H9 (cell line): ENCODE measurements around the gene ERVH48-1. TPM values are rescaled to one million over a fixed set of nuclear protein-coding genes. Genes with fewer than 3 reads are reported as not detected.
A peak's percentile ranks its signal among the peaks of the same experiment; 100 is the strongest.
"Not testable (repeated sequence)": the region's sequence is repeated elsewhere in the genome, so short reads cannot be mapped to it uniquely, and the experiment has no call there.

Experiments
- DNase-seq: peaks from one replicate; pipeline ENCODE4 v3.0.0-alpha.2; 2017
- H2AFZ ChIP-seq: one replicate; pipeline ENCODE4 v1.6.1; 2013; ENCODE audit warnings: mild to moderate bottlenecking, low read length, control low read depth, moderate library complexity
- H2AK5ac ChIP-seq: 2 replicates; pipeline ENCODE4 v1.6.1; 2013; ENCODE audit warnings: low read length, control low read depth, mixed read lengths; ENCODE audit not compliant: insufficient read length
- H2BK120ac ChIP-seq: one replicate; pipeline ENCODE4 v1.6.1; 2013; ENCODE audit warnings: low read depth, mild to moderate bottlenecking, low read length, control low read depth, inconsistent platforms; ENCODE audit not compliant: poor library complexity, severe bottlenecking
- H2BK12ac ChIP-seq: 2 replicates; pipeline ENCODE4 v1.6.1; 2013; ENCODE audit warnings: low read length, control low read depth, mixed read lengths, low read depth; ENCODE audit not compliant: insufficient read length
- H2BK15ac ChIP-seq: 2 replicates; pipeline ENCODE4 v1.6.1; 2013; ENCODE audit warnings: low read depth, low read length, control low read depth
- H2BK20ac ChIP-seq: one replicate; pipeline ENCODE4 v1.6.1; 2013; ENCODE audit warnings: low read depth, mild to moderate bottlenecking, low read length, control low read depth, inconsistent platforms; ENCODE audit not compliant: poor library complexity, severe bottlenecking
- H2BK5ac ChIP-seq: 2 replicates; pipeline ENCODE4 v1.6.1; 2013; ENCODE audit warnings: low read length, control low read depth, mixed read lengths; ENCODE audit not compliant: insufficient read length
- H3K14ac ChIP-seq: 2 replicates; pipeline ENCODE4 v1.6.1; 2013; ENCODE audit warnings: low read length, control low read depth; ENCODE audit not compliant: insufficient read depth
- H3K18ac ChIP-seq: 2 replicates; pipeline ENCODE4 v1.6.1; 2013; ENCODE audit warnings: low read depth, mild to moderate bottlenecking, mixed read lengths, low read length, control low read depth; ENCODE audit not compliant: insufficient read length
- H3K23ac ChIP-seq: 2 replicates; pipeline ENCODE4 v1.6.1; 2013; ENCODE audit warnings: low read length, control low read depth, mixed read lengths, low read depth; ENCODE audit not compliant: insufficient read length
- H3K23me2 ChIP-seq: 2 replicates; pipeline ENCODE4 v1.6.1; 2013; ENCODE audit warnings: low read depth, mild to moderate bottlenecking, mixed read lengths, low read length, control low read depth; ENCODE audit not compliant: insufficient read length, poor library complexity, severe bottlenecking
- H3K27ac ChIP-seq: 2 replicates; pipeline ENCODE4 v1.5.1; 2013; ENCODE audit warnings: low read length, control low read depth, mixed read lengths, low read depth; ENCODE audit not compliant: insufficient read length
- H3K27me3 ChIP-seq: 2 replicates; pipeline ENCODE4 v1.6.1; 2013; ENCODE audit warnings: low read length, control low read depth, inconsistent platforms; ENCODE audit not compliant: insufficient read depth
- H3K4ac ChIP-seq: 2 replicates; pipeline ENCODE4 v1.6.1; 2013; ENCODE audit warnings: low read depth, mild to moderate bottlenecking, control low read depth, inconsistent platforms, low read length, moderate library complexity
- H3K4me1 ChIP-seq: 2 replicates; pipeline ENCODE4 v1.6.1; 2013; ENCODE audit warnings: low read length, control low read depth, inconsistent platforms; ENCODE audit not compliant: insufficient read depth
- H3K4me2 ChIP-seq: 2 replicates; pipeline ENCODE4 v1.6.1; 2013; ENCODE audit warnings: low read length, control low read depth, mixed read lengths; ENCODE audit not compliant: insufficient read length, insufficient read depth
- H3K56ac ChIP-seq: 2 replicates; pipeline ENCODE4 v1.6.1; 2013; ENCODE audit warnings: low read depth, mild to moderate bottlenecking, mixed read lengths, low read length, control low read depth; ENCODE audit not compliant: insufficient read length
- H3K79me1 ChIP-seq: 2 replicates; pipeline ENCODE4 v1.6.1; 2013; ENCODE audit warnings: low read depth, mild to moderate bottlenecking, moderate library complexity, low read length, control low read depth, inconsistent platforms; ENCODE audit not compliant: insufficient read depth, poor library complexity, severe bottlenecking
- H3K79me2 ChIP-seq: 2 replicates; pipeline ENCODE4 v1.6.1; 2013; ENCODE audit warnings: low read length, control low read depth, inconsistent platforms; ENCODE audit not compliant: insufficient read depth
- H3K9ac ChIP-seq: 2 replicates; pipeline ENCODE4 v1.6.1; 2013; ENCODE audit warnings: low read length, control low read depth, mixed read lengths; ENCODE audit not compliant: insufficient read length; ENCODE audit errors: extremely low read depth
- H3K9me3 ChIP-seq: one replicate; pipeline ENCODE4 v1.6.1; 2013; ENCODE audit warnings: low read depth, low read length, inconsistent platforms; ENCODE audit not compliant: control insufficient read depth
- H3T11ph ChIP-seq: one replicate; pipeline ENCODE4 v1.6.1; 2013; ENCODE audit warnings: mild to moderate bottlenecking, low read length, control low read depth, inconsistent platforms
- H4K20me1 ChIP-seq: one replicate; pipeline ENCODE4 v1.6.1; 2013; ENCODE audit not compliant: control insufficient read depth, insufficient read length, insufficient read depth
- H4K5ac ChIP-seq: 2 replicates; pipeline ENCODE4 v1.6.1; 2013; ENCODE audit warnings: low read depth, mild to moderate bottlenecking, mixed read lengths, low read length, control low read depth; ENCODE audit not compliant: insufficient read length
- H4K8ac ChIP-seq: replicated peaks from 2 replicates; pipeline ENCODE4 v1.6.1; 2013; ENCODE audit warnings: low read length, control low read depth, mixed read lengths, low read depth; ENCODE audit not compliant: insufficient read length
- H4K91ac ChIP-seq: 2 replicates; pipeline ENCODE4 v1.6.1; 2013; ENCODE audit warnings: low read depth, mild to moderate bottlenecking, moderate library complexity, mixed read lengths, low read length, control low read depth; ENCODE audit not compliant: insufficient read length
- H3K27ac Mint-ChIP-seq, 3 experiments: 2 replicates in 2 of 3; 3 replicates in 1 of 3; pipeline ENCODE4 v1.8.0; 2020 to 2021; ENCODE audit warnings: mixed read lengths in 3 of 3, mild to moderate bottlenecking in 1 of 3, moderate library complexity in 1 of 3
- H3K27me3 Mint-ChIP-seq: 2 replicates; pipeline ENCODE4 v1.8.0; 2021; ENCODE audit warnings: low read depth, mild to moderate bottlenecking, moderate library complexity, mixed read lengths
- H3K36me3 Mint-ChIP-seq, 3 experiments: 2 replicates in 2 of 3; 3 replicates in 1 of 3; pipeline ENCODE4 v1.8.0; 2020 to 2021; ENCODE audit warnings: low read depth in 3 of 3, mixed read lengths in 3 of 3; ENCODE audit not compliant: insufficient read depth in 1 of 3
- H3K4me1 Mint-ChIP-seq, 2 experiments: 2 replicates each; pipeline ENCODE4 v1.8.0; 2020; ENCODE audit warnings: mixed read lengths in 2 of 2
- H3K4me3 Mint-ChIP-seq, 2 experiments: 2 replicates in 1 of 2; 3 replicates in 1 of 2; pipeline ENCODE4 v1.8.0; 2020 to 2021; ENCODE audit warnings: mild to moderate bottlenecking in 2 of 2, mixed read lengths in 2 of 2, moderate library complexity in 1 of 2
- H3K9me3 Mint-ChIP-seq, 2 experiments: 2 replicates in 1 of 2; 3 replicates in 1 of 2; pipeline ENCODE4 v1.8.0; 2020; ENCODE audit warnings: mild to moderate bottlenecking in 2 of 2, mixed read lengths in 2 of 2, moderate library complexity in 1 of 2
- CTCF ChIP-seq: fragments of 200-600 bp; sonication (generic); conservative IDR thresholded peaks from 3 replicates; pipeline ENCODE4 v1.8.0; 2021; ENCODE audit warnings: antibody characterized with exemption, mild to moderate bottlenecking
- WGBS: extraction: QIAGEN DNeasy Blood & Tissue Kit; methylation state at CpG from one replicate; pipeline ENCODE4 v1.1.7; 2013; ENCODE audit warnings: missing lambda C conversion rate, low lambda C conversion rate, mixed read lengths; ENCODE audit not compliant: insufficient read length; ENCODE audit errors: extremely low coverage; 5-methylcytosine and 5-hydroxymethylcytosine counted together
- total RNA-seq: library from RNA; stranded (reverse); gene quantifications from 2 replicates; pipeline ENCODE4 v1.2.1, GENCODE V29; 2021

The ERVH48-1 gene
- total RNA-seq, 1 experiment from 2014 or later: 234 TPM

- H2AFZ ChIP-seq: no peak overlapping the region
- H3K27ac ChIP-seq: no peak overlapping the region
- H4K20me1 ChIP-seq: no peaks in the 10 kb centered on the region
- H2BK15ac ChIP-seq: no peak overlapping the region
- no peak overlapping the region for H3K14ac ChIP-seq
- H3K4me2 ChIP-seq: no peak overlapping the region
- no CpG with 5 or more reads among the region's 7 CpGs for WGBS
- Mint-ChIP-seq H3K36me3 (peaks cover 14 to 52% (median 36%) of the 10 kb centered on the region in 3 experiments), H3K27me3 (no peaks in the 10 kb centered on the region), H3K9me3 (no peaks in the 10 kb centered on the region), H3K4me1 (peaks cover 3 to 7% of the 10 kb centered on the region in 2 experiments; a peak in 3 of 4 replicates), H3K4me3 (no peak overlapping the region), H3K27ac (peak overlapping the region; percentile 75 to 93 (median 83); a peak in 5 of 7 replicates)
- DNase-seq: no peak
- no peak overlapping the region for H3K4ac ChIP-seq
- no peaks in the 10 kb centered on the region for H3K79me1 ChIP-seq
- no peak overlapping the region for H2BK12ac ChIP-seq
- no peak overlapping the region for H4K91ac ChIP-seq
- H2BK20ac ChIP-seq: no peak overlapping the region
- no peaks in the 10 kb centered on the region for H3K27me3 ChIP-seq
- no peaks in the 10 kb centered on the region for H3K23me2 ChIP-seq
- H2BK120ac ChIP-seq: no peak overlapping the region
- H3K4me1 ChIP-seq: no peaks in the 10 kb centered on the region; the same call in 1 of the 2 replicates
- no peak overlapping the region for H3K9ac ChIP-seq
- no peak overlapping the region for H4K8ac ChIP-seq
- no peaks in the 10 kb centered on the region for H3K9me3 ChIP-seq
- no peak for TF ChIP-seq CTCF
- H3K56ac ChIP-seq: no peak overlapping the region
- no peak overlapping the region for H3K23ac ChIP-seq
- H3K18ac ChIP-seq: no peak overlapping the region
- H3T11ph ChIP-seq: no peak overlapping the region
- no peak overlapping the region for H2BK5ac ChIP-seq
- no peak overlapping the region for H4K5ac ChIP-seq
- H2AK5ac ChIP-seq: no peak overlapping the region
- no peaks in the 10 kb centered on the region for H3K79me2 ChIP-seq
Measured at GRCh38 chr21:42913476-42913875, 12.0 kb downstream of the ERVH48-1 start.

GRCh38 chr21:42911920-42912319 is 13.5 kb downstream of the ERVH48-1 start:
- not testable (repeated sequence) for H3K23ac ChIP-seq, H3K9me3 Mint-ChIP-seq, H3K4me1 ChIP-seq, H2BK20ac ChIP-seq, H3T11ph ChIP-seq, H3K27me3 ChIP-seq, H3K9me3 ChIP-seq, DNase-seq, H3K56ac ChIP-seq, H2AFZ ChIP-seq, H4K8ac ChIP-seq, H3K9ac ChIP-seq, H3K18ac ChIP-seq, H3K4me1 Mint-ChIP-seq, H2BK5ac ChIP-seq, H3K23me2 ChIP-seq, H2BK120ac ChIP-seq, H3K79me2 ChIP-seq, H3K79me1 ChIP-seq, H3K27ac ChIP-seq, H3K4me2 ChIP-seq, H3K4me3 Mint-ChIP-seq, H3K14ac ChIP-seq, H3K27me3 Mint-ChIP-seq, H2BK12ac ChIP-seq, H2BK15ac ChIP-seq, H4K5ac ChIP-seq, H4K91ac ChIP-seq, H4K20me1 ChIP-seq, H3K4ac ChIP-seq, H2AK5ac ChIP-seq
- Mint-ChIP-seq H3K27ac (peak overlapping the region in 1 of 3 experiments; percentile 75; a peak in 2 of 7 replicates), H3K36me3 (peaks cover 22 to 67% (median 42%) of the 10 kb centered on the region in 3 experiments)
- no CpG with 5 or more reads among the region's 6 CpGs for WGBS
